Measurements from ENCODE around the gene FAM217B. TPM values are rescaled to one million over a fixed set of nuclear protein-coding genes. Genes with fewer than 3 reads are reported as not detected.

Gene FAM217B
- polyA plus RNA-seq, 3 donors, result 5.3 to 18.3 (median 18.1) TPM

- Histone ChIP-seq H3K4me3 (replicated peaks in 1 of 3; ENCODE audit: low read depth in 2 of 3, low read length in 3 of 3) (no peak overlapping the region), H3K27ac (ENCODE audit: low read depth in 1 of 2, low read length in 2 of 2) (peak overlapping the region in 1 of 2 donors; percentile 23), H3K4me1 (ENCODE audit: control insufficient read depth in 1 of 2, insufficient read depth in 2 of 2, low read length in 2 of 2) (peaks cover 20 to 23% of the 10 kb centered on the region in 2 donors), H3K9me3 (replicated peaks in 1 of 2; ENCODE audit: control insufficient read depth in 1 of 2, insufficient read depth in 1 of 2, low read length in 2 of 2) (no peaks in the 10 kb centered on the region), H3K27me3 (ENCODE audit: control insufficient read depth in 2 of 2, insufficient read depth in 2 of 2, low read length in 2 of 2) (no peaks in the 10 kb centered on the region), H2AFZ (ENCODE audit: insufficient read depth, low read depth, low read length, poor library complexity, severe bottlenecking) (no peak overlapping the region), H4K20me1 (ENCODE audit: insufficient read depth, low read length) (no peaks in the 10 kb centered on the region), H3K9ac (ENCODE audit: insufficient read depth, low read length, poor library complexity, severe bottlenecking) (no peak overlapping the region), H3K79me2 (ENCODE audit: insufficient read depth, low read length) (no peaks in the 10 kb centered on the region), H3K36me3 (replicated peaks in 1 of 2; ENCODE audit: control insufficient read depth in 1 of 2, insufficient read depth in 2 of 2, low read length in 2 of 2) (no peaks in the 10 kb centered on the region), H3K4me2 (replicated peaks; ENCODE audit: extremely low read depth, low read length, poor library complexity, severe bottlenecking) (no peak overlapping the region)
- Mint-ChIP-seq H3K27me3 (ENCODE audit: low read depth in 3 of 3) (peaks cover 0 to 2% (median 2%) of the 10 kb centered on the region in 3 donors), H3K4me1 (peaks cover 25% of the 10 kb centered on the region), H3K4me3 (peak overlapping the region in 1 of 2 donors; percentile 70), H3K9me3 (peaks cover 0 to 3% (median 0%) of the 10 kb centered on the region in 7 donors), H3K27ac (peak overlapping the region; percentile 33 to 85 (median 59)), H3K36me3 (peaks cover 0 to 3% of the 10 kb centered on the region in 2 donors)
- 25% methylated on average over 3 of the region's 12 CpGs for WGBS (ENCODE audit: insufficient coverage)
- peak in 2 of 3 donors; percentile 21 to 47 for DNase-seq
- TF ChIP-seq CTCF (IDR thresholded peaks at IDR 0.05), result no peak
- intact Hi-C loops (cut with micrococcal nuclease), result no loop called here
Measured at GRCh38 chr20:59972037-59972801, 32.0 kb downstream of the FAM217B start.

GRCh38 chr20:59976156-59976782 lies 36.1 kb downstream of the FAM217B start:
- no peaks in the 10 kb centered on the region for H4K20me1 ChIP-seq (ENCODE audit: insufficient read depth, low read length)
- H3K4me1 ChIP-seq (ENCODE audit: control insufficient read depth in 1 of 2, insufficient read depth in 2 of 2, low read length in 2 of 2), result peaks cover 17 to 19% of the 10 kb centered on the region in 2 donors
- Mint-ChIP-seq H3K27ac (no peak overlapping the region), H3K4me3 (no peak overlapping the region), H3K27me3 (ENCODE audit: low read depth in 3 of 3) (no peaks in the 10 kb centered on the region), H3K4me1 (peaks cover 19% of the 10 kb centered on the region), H3K9me3 (peaks cover 0 to 5% (median 4%) of the 10 kb centered on the region in 7 donors), H3K36me3 (peaks cover 0 to 3% of the 10 kb centered on the region in 2 donors)
- no peak overlapping the region for H3K9ac ChIP-seq (ENCODE audit: insufficient read depth, low read length, poor library complexity, severe bottlenecking)
- H3K36me3 ChIP-seq (replicated peaks in 1 of 2; ENCODE audit: control insufficient read depth in 1 of 2, insufficient read depth in 2 of 2, low read length in 2 of 2), result no peaks in the 10 kb centered on the region
- H3K27me3 ChIP-seq (ENCODE audit: control insufficient read depth in 2 of 2, insufficient read depth in 2 of 2, low read length in 2 of 2), result no peaks in the 10 kb centered on the region
- DNase-seq, result no peak
- H3K4me3 ChIP-seq (replicated peaks in 1 of 3; ENCODE audit: low read depth in 2 of 3, low read length in 3 of 3), result no peak overlapping the region
- H3K9me3 ChIP-seq (replicated peaks in 1 of 2; ENCODE audit: control insufficient read depth in 1 of 2, insufficient read depth in 1 of 2, low read length in 2 of 2), result no peaks in the 10 kb centered on the region
- 100% methylated on average over 4 of the region's 6 CpGs for WGBS (ENCODE audit: insufficient coverage)
- H3K4me2 ChIP-seq (replicated peaks; ENCODE audit: extremely low read depth, low read length, poor library complexity, severe bottlenecking), result no peak overlapping the region
- no peak overlapping the region for H2AFZ ChIP-seq (ENCODE audit: insufficient read depth, low read depth, low read length, poor library complexity, severe bottlenecking)
- intact Hi-C loops (cut with micrococcal nuclease), result no loop called here
- H3K79me2 ChIP-seq (ENCODE audit: insufficient read depth, low read length), result no peaks in the 10 kb centered on the region
- TF ChIP-seq CTCF (IDR thresholded peaks at IDR 0.05), result no peak
- H3K27ac ChIP-seq (ENCODE audit: low read depth in 1 of 2, low read length in 2 of 2), result no peak overlapping the region
